Epithelial cell of esophagus (primary cell): ENCODE measurements around the gene C8G.

Source experiments
- DNase-seq: peaks from one replicate; pipeline ENCODE4 v3.0.0; 2010; ENCODE audit warnings: low read depth
- H3K4me3 ChIP-seq: 2 replicates; pipeline ENCODE4 v1.5.1; 2011; ENCODE audit warnings: mild to moderate bottlenecking, low read length, control low read depth
- CTCF ChIP-seq: IDR thresholded peaks from 2 replicates; pipeline ENCODE4 v1.5.1; 2011; ENCODE audit warnings: low read depth, mild to moderate bottlenecking, low read length, control low read depth, inconsistent platforms; ENCODE audit not compliant: insufficient read depth; ENCODE audit errors: missing control alignments

Gene C8G

GRCh38 chr9:136901516-136902258 is 43.4 kb upstream of the C8G start:
- no peak for TF ChIP-seq CTCF
- no peak overlapping the region for H3K4me3 ChIP-seq
- peak; percentile 93 for DNase-seq

- H3K4me3 ChIP-seq, result no peak overlapping the region
- no peak for TF ChIP-seq CTCF
- DNase-seq, result peak; percentile 91
Measured at GRCh38 chr9:136902259-136902821, 42.7 kb upstream of the C8G start.

GRCh38 chr9:136903041-136903554 is 41.9 kb upstream of the C8G start:
- DNase-seq, result no peak
- H3K4me3 ChIP-seq, result no peak overlapping the region
- TF ChIP-seq CTCF, result no peak

- no peak for DNase-seq
- no peak for TF ChIP-seq CTCF
- no peak overlapping the region for H3K4me3 ChIP-seq
Measured at GRCh38 chr9:136906266-136906665, 38.8 kb upstream of the C8G start.

GRCh38 chr9:136907011-136907914 is 37.8 kb upstream of the C8G start:
- DNase-seq, result no peak
- H3K4me3 ChIP-seq, result no peak overlapping the region
- TF ChIP-seq CTCF, result no peak

- no peak for TF ChIP-seq CTCF
- no peak for DNase-seq
- no peak overlapping the region for H3K4me3 ChIP-seq
Measured at GRCh38 chr9:136910197-136910900, 34.7 kb upstream of the C8G start.
